Stimulated activated CD4-positive, alpha-beta T cell treated with anti-CD3 and anti-CD28 coated beads, Interleukin-15, amount 100 ng/mL, for 48 hours (primary cell): Measurements from ENCODE around the gene CCDC51.
"Not testable (repeated sequence)": the region's sequence is repeated elsewhere in the genome, so short reads cannot be mapped to it uniquely, and the experiment has no call there.

ENCODE experiments used
- DNase-seq, 2 donors: peaks; one replicate each; pipeline ENCODE4 v3.0.0-alpha.2; 2020; ENCODE audit warnings: low read depth in 2 of 2

CCDC51 gene

GRCh38 chr3:48465531-48466378 lies 25.8 kb upstream of the CCDC51 start:
- peak; percentile 68 to 75 for DNase-seq

- no peak for DNase-seq
These were observed 25.3 kb upstream of the CCDC51 start for GRCh38 chr3:48465237-48465530.

- no peak for DNase-seq
These were observed 24.8 kb upstream of the CCDC51 start for GRCh38 chr3:48464713-48465221.

GRCh38 chr3:48463703-48464102 lies 23.8 kb upstream of the CCDC51 start:
- no peak for DNase-seq

- DNase-seq = not testable (repeated sequence)
These were observed 21.8 kb upstream of the CCDC51 start for GRCh38 chr3:48461767-48462166.

GRCh38 chr3:48460517-48460902 lies 20.6 kb upstream of the CCDC51 start:
- DNase-seq = no peak

- no peak for DNase-seq
These were observed 20.0 kb upstream of the CCDC51 start for GRCh38 chr3:48459773-48460516.

- DNase-seq = no peak
These were observed 19.4 kb upstream of the CCDC51 start for GRCh38 chr3:48459331-48459730.

- DNase-seq = no peak
These were observed 16.5 kb upstream of the CCDC51 start for GRCh38 chr3:48456456-48456855.

- DNase-seq = no peak
These were observed 11.4 kb upstream of the CCDC51 start for GRCh38 chr3:48451270-48451669.

GRCh38 chr3:48446425-48447193 lies 6.7 kb upstream of the CCDC51 start, which contains the start of gene ATRIP:
Gene ATRIP (plus strand): TSS chr3:48446737. CDS start chr3:48446846, 109 bp downstream.
- peak; percentile 64 to 84 for DNase-seq

GRCh38 chr3:48446043-48446424 lies 6.1 kb upstream of the CCDC51 start:
- no peak for DNase-seq

GRCh38 chr3:48445277-48445882 lies 5.5 kb upstream of the CCDC51 start:
- DNase-seq = no peak

- DNase-seq = no peak
These were observed 2.0 kb upstream of the CCDC51 start for GRCh38 chr3:48441940-48442339.

GRCh38 chr3:48440590-48440958 lies 655 bp upstream of the CCDC51 start:
- no peak for DNase-seq

GRCh38 chr3:48437812-48438211 lies 2.1 kb downstream of the CCDC51 start:
- DNase-seq = no peak

- DNase-seq = no peak
These were observed 3.1 kb downstream of the CCDC51 start for GRCh38 chr3:48436855-48437254.

GRCh38 chr3:48436477-48436787 lies 3.5 kb downstream of the CCDC51 start:
- no peak for DNase-seq

- DNase-seq = peak; percentile 65 to 79
These were observed 4.0 kb downstream of the CCDC51 start for GRCh38 chr3:48435774-48436476.

- DNase-seq = no peak
These were observed 4.7 kb downstream of the CCDC51 start for GRCh38 chr3:48435223-48435595.

- DNase-seq = no peak
These were observed 5.2 kb downstream of the CCDC51 start for GRCh38 chr3:48434591-48435222.
